ENCODE results near the gene RACGAP1.

Gene RACGAP1

GRCh38 chr12:50041962-50042361 lies 16.7 kb upstream of the RACGAP1 start:
- Histone ChIP-seq H3K79me2 (ENCODE audit: insufficient read depth, low read length) (no peaks in the 10 kb centered on the region), H3K9ac (ENCODE audit: low read length) (no peak overlapping the region), H3K4me1 (ENCODE audit: insufficient read depth, low read length, severe bottlenecking) (no peaks in the 10 kb centered on the region), H3K4me2 (ENCODE audit: low read length) (no peak overlapping the region), H4K20me1 (ENCODE audit: insufficient read depth, low read length) (no peaks in the 10 kb centered on the region), H3F3A (ENCODE audit: insufficient read depth, low read length) (no peaks in the 10 kb centered on the region), H2AFZ (ENCODE audit: low read length) (no peak overlapping the region), H3K4me3 (ENCODE audit: low read depth, low read length, poor library complexity, severe bottlenecking) (no peak overlapping the region), H3K36me3 (ENCODE audit: insufficient read depth, low read length) (no peaks in the 10 kb centered on the region), H3K27ac (ENCODE audit: low read depth, low read length, poor library complexity, severe bottlenecking) (no peak overlapping the region), H3K27me3 (ENCODE audit: insufficient read depth, low read length) (no peaks in the 10 kb centered on the region; the same call in 1 of the 2 replicates), H3K9me2 (ENCODE audit: low read depth, low read length) (no peaks in the 10 kb centered on the region), H3K9me3 (ENCODE audit: low read length) (no peaks in the 10 kb centered on the region)
- TF ChIP-seq EZH2 (IDR thresholded peaks at IDR 0.05; ENCODE audit: borderline replicate concordance, low read length) (no peak), CTCF (IDR thresholded peaks at IDR 0.05; ENCODE audit: low read length) (no peak)

GRCh38 chr12:50041062-50041860 lies 16.0 kb upstream of the RACGAP1 start:
- no peaks in the 10 kb centered on the region; the same call in 1 of the 2 replicates for H3K27me3 ChIP-seq (ENCODE audit: insufficient read depth, low read length)
- H3K4me1 ChIP-seq (ENCODE audit: insufficient read depth, low read length, severe bottlenecking), result no peaks in the 10 kb centered on the region
- no peak overlapping the region for H3K9ac ChIP-seq (ENCODE audit: low read length)
- no peaks in the 10 kb centered on the region for H4K20me1 ChIP-seq (ENCODE audit: insufficient read depth, low read length)
- no peaks in the 10 kb centered on the region for H3F3A ChIP-seq (ENCODE audit: insufficient read depth, low read length)
- no peak overlapping the region for H3K4me2 ChIP-seq (ENCODE audit: low read length)
- no peaks in the 10 kb centered on the region for H3K36me3 ChIP-seq (ENCODE audit: insufficient read depth, low read length)
- no peak overlapping the region for H2AFZ ChIP-seq (ENCODE audit: low read length)
- H3K9me3 ChIP-seq (ENCODE audit: low read length), result no peaks in the 10 kb centered on the region
- no peaks in the 10 kb centered on the region for H3K79me2 ChIP-seq (ENCODE audit: insufficient read depth, low read length)
- TF ChIP-seq CTCF (IDR thresholded peaks at IDR 0.05; ENCODE audit: low read length) (no peak), EZH2 (IDR thresholded peaks at IDR 0.05; ENCODE audit: borderline replicate concordance, low read length) (no peak)
- no peaks in the 10 kb centered on the region for H3K9me2 ChIP-seq (ENCODE audit: low read depth, low read length)
- no peak overlapping the region for H3K4me3 ChIP-seq (ENCODE audit: low read depth, low read length, poor library complexity, severe bottlenecking)
- no peak overlapping the region for H3K27ac ChIP-seq (ENCODE audit: low read depth, low read length, poor library complexity, severe bottlenecking)

GRCh38 chr12:50040657-50041056 lies 15.4 kb upstream of the RACGAP1 start:
- Histone ChIP-seq H3K27me3 (ENCODE audit: insufficient read depth, low read length) (no peaks in the 10 kb centered on the region; the same call in 1 of the 2 replicates), H3F3A (ENCODE audit: insufficient read depth, low read length) (no peaks in the 10 kb centered on the region), H3K36me3 (ENCODE audit: insufficient read depth, low read length) (no peaks in the 10 kb centered on the region), H2AFZ (ENCODE audit: low read length) (no peak overlapping the region), H3K27ac (ENCODE audit: low read depth, low read length, poor library complexity, severe bottlenecking) (no peak overlapping the region), H3K9me3 (ENCODE audit: low read length) (no peaks in the 10 kb centered on the region), H3K79me2 (ENCODE audit: insufficient read depth, low read length) (no peaks in the 10 kb centered on the region), H3K4me3 (ENCODE audit: low read depth, low read length, poor library complexity, severe bottlenecking) (no peak overlapping the region), H4K20me1 (ENCODE audit: insufficient read depth, low read length) (no peaks in the 10 kb centered on the region), H3K9me2 (ENCODE audit: low read depth, low read length) (no peaks in the 10 kb centered on the region), H3K4me2 (ENCODE audit: low read length) (no peak overlapping the region), H3K4me1 (ENCODE audit: insufficient read depth, low read length, severe bottlenecking) (no peaks in the 10 kb centered on the region), H3K9ac (ENCODE audit: low read length) (no peak overlapping the region)
- TF ChIP-seq EZH2 (IDR thresholded peaks at IDR 0.05; ENCODE audit: borderline replicate concordance, low read length), result no peak
